Activated T-cell treated with anti-CD3 and anti-CD28 coated beads for 48 hours (primary cell): ENCODE measurements around the gene TDRD12.

Experiments used
- DNase-seq: peaks from one replicate; pipeline ENCODE4 v3.0.0-alpha.2; 2020; ENCODE audit warnings: low read depth

Gene TDRD12

DNA sequence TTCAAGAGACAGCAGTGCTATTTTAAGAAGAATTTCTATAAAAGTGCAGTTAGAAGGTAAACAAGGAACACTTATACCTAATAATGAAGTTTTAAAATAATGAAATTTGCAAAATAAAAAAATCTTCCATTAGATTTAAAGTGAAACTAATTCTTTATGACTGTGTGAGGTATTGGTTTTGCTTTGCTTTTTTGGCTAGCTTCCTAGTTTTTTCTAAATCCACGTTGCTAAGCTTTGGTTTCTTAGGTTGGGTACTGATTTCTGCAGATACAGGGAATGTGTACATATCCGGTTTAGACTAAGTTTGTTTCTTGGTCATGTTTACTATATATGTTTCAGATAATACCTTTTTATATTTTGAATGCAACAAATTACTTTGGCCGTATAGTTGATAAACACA lies 90.2 kb downstream of the TDRD12 start:
- DNase-seq: no peak

DNA sequence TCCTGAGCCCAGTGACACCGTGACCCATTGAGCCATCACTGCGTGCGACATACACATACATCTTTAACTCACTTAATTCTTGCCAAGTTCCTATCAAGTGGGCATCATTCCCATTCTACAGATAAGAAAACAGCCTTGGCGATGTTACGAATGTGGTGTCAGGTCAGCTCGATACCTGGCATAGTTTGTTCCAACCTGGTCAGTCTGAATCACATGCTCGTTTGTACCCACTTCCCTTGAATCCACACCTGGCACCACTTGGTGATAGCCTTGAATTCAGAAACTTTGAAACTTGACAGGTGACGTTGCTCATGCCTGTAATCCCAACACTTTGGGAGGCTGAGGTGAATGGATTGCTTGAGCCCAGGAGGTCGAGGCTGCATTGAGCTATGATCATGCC lies 90.9 kb downstream of the TDRD12 start:
- no peak for DNase-seq

DNA sequence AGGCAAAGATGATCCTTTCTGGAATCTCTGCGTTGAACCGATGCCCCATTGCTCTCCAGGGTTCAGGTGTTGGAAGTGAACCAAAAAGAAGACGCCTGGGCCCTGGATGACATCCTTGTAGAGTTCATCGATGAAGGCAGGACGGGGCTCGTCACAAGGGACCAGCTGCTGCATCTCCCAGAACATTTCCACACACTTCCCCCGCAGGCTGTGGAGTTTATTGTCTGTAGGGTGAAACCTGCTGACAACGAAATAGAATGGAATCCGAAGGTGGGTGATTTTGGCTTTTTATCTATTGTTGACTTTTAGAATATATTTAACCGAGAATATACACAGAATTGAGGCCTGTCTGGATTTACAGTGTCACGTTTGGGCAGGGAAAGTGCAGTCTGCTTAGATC lies 91.6 kb downstream of the TDRD12 start:
- no peak for DNase-seq

DNA sequence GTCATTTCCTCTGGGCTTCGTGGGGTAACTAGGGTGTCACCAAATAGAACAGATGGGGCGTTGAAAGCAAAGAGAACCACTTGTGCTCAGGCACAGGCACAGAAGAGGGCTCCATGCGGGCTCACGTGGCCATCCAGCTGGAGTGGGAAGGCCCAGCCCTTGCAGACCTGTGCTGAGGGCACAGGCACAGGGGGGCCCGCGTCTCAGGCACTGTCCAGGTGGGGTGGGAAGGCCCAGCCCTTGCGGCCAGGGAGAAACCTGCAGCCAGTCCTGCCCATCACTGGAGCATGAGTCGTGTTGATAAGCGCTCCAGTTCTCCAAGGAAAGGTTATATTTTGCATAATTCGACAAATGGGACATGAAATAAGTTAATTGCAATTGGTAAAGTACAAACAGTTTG lies 92.5 kb downstream of the TDRD12 start:
- no peak for DNase-seq

DNA sequence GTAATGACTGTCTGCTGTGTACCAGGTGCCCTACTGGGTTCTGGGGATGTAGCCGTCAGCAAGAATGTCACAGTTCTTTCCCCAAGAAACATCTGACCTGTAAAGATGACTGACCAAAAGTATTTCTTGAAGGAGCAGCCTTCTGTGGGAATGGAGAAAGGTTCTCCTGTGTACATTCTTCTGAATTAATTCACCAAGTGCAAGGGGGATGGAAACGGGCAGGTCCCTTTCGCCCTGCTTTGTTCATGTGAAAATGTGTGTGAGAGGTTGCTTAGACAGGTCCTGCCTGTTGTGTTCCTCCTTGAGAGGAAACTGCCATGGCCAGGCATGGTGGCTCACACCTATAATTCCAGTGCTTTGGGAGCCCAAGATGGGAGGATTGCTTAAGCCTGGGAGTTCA lies 93.0 kb downstream of the TDRD12 start:
- no peak for DNase-seq

DNA sequence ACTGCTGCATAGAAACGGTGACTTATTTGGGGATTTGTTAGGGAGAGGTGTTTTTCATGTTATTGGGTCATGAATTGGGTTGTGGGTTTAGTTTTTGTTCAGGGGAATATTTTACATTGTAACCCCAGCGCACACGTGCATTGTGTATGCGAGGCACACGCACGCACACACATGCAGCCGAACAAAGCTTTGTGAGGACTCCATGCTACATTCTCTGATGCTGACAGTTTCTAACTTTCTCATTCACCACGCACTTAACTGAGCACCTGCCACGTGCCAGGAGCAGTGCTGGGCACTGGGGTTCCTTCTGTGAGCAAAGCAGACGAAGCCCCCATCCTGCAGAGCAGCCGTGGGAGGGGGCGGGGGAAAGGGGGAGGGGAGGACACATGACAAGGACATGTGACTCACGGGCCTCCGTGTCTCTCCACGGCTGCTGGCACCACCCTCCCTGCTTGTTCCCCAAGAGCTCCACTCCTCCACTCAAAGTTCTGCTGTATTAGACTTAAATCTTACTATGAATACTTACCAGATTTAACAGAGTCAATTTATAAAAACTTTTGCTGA lies 94.4 kb downstream of the TDRD12 start:
- no peak for DNase-seq

DNA sequence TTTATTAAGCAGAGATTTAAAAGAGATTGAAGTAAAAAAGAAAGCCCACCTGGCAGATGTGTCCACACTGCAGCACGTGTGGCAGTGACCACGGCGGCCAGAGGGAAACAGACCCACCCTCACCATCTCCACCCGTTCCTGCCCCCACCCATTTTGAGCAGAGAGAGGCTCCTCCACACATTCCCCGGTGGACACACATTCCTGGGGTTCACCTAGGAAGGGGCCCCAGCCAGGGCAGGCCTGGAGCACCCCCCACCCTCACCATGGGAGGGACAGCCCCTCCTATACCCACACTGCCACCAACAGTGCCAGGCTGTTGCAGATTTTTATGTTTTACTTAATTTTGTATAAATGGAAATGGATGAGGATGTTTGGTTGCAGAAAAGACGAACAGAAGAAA lies 95.1 kb downstream of the TDRD12 start:
- no peak for DNase-seq

DNA sequence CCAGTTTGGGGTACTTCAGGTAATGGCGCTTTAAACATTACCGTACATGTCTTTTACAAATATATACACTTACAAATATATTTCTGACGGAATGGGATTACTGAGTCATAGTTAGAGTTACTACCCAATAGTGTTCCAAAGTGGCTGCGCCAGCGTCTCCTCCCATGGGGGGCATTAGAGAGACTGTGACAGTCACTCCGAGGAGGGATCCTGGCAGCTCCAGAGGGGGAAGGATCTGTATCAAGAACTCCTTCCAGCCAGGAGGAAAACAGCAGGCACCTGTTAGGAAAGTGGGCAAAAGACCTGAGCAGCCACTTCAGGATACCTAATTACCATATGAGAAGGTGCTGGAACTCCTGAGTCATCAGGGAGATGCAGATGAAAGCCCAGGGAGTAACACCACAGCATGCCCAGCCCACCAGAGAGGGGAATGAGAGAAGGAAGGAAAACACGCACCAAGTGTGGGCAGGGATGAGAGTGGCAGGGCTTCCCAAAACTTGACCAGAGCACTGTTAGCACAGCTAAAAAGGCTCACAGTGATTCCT lies 97.1 kb downstream of the TDRD12 start:
- DNase-seq: no peak

DNA sequence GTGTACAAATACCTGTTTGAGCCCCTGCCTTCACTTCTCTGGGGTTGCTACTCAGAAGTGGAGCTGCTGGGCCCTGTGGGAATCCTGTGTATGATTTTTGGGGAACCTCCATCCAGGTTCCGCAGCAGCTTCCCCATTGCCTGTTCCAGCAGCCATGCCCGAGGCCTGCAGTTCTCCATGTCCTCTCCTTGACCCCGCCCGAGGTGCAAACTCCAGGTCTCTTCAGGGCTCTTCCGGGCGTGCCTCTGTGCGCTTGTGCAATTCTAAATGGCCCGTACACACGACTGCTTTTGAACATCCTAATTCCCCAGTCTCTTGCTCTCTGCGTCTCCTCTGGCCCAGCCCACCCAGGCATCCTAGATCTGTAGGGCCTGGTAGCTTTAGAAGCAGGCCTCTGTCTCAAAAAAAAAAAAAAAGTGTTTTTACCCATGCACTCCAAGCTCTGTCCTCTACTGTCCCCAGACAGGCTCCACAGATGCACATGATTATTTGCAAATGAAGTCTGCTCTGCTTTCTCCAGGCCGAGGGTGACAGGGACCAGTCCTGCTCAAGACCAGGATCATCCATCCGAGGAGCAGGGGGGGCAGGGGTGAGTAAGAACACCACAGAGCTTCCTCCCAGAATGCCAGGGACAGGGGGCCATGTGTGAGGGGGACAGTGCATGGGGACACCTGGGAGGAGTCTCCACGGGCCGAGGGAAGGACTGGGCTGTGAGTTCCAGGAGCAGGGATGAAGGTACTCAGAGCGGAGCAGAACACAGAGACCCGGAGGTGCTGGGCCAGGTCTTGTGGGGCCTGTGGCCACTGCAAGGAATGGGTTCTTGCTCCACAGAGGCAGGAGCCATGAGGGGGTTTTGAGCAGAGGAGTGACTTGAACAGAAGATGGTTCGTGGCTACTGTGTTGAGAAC lies 98.3 kb downstream of the TDRD12 start:
- DNase-seq: no peak

DNA sequence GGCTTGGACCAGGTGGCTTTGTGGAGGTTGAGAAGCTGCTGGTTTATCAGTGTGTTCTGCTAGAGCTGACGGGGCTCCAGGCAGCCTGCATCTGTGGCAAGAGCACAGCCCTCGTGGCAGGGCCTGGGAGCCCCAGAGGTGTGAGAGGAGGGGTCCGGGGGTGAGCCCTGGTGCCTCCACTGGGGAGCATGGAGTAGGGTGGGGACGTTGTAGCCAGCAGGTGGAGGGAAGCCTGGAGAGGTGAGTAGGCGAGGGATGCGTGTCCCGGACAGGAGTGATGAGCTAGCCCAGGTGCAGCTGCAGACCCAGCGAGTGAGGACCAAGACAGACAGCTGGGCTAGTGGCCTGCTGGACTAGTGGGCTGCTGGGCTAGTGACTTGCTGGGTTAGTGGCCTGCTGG lies 99.0 kb downstream of the TDRD12 start:
- no peak for DNase-seq

DNA sequence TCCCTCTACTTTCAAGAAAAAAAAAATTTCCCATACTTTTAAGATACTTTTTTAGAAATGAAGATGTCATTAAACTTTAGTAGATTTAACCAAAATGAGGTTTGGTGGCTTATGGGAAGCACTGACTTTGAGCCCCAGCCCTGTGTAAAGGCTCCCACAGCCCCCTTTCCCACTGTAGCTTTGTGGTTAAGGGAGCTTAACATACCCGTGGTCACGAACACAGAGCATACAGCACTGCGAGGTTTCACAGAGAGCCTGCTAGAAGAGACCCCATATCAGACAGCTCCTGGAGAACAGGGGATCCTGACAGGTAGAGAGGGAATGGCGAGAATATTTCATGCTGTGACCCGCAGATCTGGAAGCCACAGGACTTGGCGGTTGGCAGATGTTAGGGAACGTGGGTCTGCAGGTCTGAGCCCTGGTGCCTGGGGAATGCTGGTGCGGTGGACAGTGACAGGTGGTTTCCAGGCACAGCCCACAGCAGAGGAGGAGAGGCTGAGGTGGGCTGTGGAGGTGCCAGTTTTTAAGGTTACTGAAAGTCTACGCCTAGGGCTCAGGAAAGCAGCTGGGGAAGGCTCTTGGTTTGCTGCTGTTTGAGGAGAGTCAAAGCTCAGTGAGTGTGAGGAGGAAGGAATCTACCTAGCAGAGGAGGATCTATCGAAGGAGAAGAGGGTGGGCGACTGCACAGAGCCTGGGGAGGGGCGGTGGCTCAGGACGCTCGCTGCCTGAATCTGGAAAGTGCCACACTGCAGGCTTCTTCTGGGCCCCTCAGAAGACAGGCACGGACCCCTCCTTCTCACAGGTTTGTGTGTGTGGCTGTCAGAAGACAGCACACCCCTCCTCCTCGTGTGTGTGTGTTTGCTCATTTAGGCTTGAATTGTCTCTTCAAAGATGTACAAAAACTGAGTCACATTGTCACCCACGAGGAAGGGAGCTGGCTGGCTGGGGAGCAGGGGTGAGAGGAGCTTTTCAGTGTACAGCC lies 100.1 kb downstream of the TDRD12 start:
- DNase-seq: no peak

DNA sequence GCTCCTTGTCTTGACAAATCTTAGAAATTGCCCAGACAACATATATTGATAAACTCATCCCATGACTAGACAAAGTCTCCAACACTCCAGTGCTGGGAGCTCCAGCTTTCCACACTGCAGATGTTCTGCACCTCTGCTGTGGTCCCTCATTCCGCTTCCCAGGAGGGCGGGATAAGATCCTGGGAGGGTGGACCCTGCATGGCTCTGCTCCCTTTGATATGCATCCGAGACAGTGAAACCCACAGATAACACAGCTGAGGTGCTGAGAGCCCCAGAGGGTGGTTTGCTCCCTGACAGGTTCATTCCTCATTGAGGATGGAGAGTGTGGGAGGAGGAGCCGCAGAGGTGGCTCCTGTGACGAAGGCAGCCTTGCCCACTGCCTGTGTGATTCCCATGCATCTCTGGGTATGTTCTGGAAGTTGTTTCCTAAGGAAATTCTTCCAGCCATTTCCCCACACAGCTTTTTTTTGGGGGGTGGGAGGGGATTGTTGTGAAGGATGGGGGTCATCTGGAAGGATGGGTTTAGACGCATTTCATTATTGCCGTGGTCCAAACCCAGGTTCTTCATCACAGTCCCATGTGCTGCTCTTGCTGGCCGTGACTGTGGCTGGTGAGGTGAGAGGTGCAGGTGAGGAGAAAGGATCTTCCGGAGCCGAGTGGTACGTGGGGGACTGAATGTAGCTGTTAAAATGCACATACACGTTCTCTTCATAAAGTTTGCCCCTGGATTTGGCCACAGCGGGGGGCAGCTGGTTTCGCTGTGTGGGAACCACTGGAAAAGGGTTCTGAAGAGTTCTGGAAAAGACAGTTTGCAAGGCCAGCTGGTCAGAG lies 103.6 kb downstream of the TDRD12 start:
- no peak for DNase-seq

DNA sequence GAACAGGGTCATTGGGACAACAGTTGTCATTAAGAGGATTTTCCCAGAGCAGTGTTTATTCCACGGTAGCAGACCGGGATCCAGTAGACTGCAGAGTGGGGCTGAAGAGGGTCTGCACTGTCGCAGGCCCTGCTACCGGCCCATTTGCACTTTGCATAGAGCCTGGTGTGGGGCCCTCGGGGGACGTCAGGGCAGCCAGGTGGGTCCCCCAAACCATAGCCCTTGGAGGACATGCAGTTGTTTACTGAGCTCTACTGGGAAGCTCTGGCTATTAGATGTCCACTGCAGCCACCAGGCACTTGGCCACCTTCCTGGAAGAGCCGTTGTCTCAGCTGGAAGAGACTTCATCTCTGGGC lies 104.2 kb downstream of the TDRD12 start:
- no peak for DNase-seq

DNA sequence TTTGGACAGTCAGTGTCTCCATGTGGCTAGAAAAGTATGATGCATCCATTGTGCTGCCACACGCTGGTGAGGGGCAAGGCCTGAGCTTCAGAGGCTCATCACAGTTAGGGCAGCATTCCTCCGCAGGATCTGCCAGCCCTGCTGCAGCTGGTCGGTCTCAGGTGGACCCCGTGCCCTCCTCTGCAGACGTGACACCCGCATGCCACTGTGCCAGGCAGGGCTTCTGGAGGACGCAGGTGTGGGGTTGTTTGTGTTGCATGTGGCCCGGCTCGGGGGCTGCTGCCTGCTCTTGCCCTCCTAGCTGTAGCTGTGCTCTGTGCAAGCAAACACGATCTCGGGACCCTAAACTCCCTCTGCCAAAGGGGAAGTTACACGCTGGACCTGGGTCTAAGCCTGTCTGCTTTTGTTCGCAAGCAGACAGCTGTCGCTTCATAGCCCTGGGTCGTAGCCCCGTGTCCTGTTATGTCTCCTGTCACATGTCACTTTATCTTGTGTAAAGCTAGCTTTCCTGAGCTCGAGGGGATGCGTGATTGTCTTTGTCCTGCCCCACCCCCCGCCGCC lies 104.7 kb downstream of the TDRD12 start:
- no peak for DNase-seq

DNA sequence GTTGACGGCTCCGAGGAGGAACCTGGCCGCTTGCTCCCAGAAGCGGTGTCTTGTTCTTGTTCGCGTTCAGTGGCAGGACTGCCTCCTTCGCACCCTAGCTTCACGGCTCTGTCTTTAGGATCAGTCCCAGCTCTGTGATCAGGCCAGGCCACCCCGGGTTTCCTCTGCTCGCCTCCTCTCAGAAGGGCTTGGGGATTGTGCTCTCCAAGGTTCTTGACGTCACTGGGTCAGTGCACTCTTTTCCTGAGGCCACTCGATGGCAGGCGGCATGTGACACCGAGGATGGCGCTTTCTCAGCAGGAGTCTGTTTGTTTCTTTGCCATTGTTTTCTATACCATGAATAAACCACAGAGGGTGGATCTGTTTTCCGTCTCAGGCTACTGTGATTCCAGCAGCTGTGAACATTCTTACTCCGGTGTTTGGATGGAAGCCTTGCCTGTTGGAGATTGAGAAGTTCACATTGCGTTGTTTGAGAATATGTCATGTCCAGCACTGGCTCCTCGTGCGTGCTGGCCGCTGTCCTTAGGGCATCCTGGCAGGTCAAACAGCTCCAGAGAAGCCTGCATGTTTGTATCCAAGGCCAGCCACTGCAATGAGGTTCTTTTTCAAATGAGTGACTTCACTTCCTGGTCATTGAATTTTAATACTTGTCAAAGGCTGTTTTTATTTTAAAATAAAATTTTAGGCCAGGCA lies 105.5 kb downstream of the TDRD12 start:
- no peak for DNase-seq

DNA sequence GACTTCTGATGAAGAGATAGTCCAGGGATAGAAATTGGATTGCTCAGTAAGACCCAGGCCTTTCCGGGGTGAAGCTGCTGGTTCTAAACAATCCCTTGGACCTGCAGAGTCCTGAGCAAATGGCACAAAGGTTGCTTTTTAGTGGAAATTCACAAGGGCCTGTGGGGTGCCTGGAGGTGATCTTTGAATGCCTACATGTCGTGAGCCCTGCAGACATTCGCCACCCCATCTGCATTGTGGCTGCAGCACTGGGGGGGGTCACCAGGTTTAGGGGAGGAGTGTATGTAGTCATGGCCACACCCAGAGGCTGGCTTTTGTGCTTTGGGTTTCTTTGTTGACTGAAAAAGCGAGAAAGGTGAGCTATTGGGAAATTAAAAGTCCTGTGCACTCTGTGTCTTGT lies 108.6 kb downstream of the TDRD12 start:
- DNase-seq: no peak

DNA sequence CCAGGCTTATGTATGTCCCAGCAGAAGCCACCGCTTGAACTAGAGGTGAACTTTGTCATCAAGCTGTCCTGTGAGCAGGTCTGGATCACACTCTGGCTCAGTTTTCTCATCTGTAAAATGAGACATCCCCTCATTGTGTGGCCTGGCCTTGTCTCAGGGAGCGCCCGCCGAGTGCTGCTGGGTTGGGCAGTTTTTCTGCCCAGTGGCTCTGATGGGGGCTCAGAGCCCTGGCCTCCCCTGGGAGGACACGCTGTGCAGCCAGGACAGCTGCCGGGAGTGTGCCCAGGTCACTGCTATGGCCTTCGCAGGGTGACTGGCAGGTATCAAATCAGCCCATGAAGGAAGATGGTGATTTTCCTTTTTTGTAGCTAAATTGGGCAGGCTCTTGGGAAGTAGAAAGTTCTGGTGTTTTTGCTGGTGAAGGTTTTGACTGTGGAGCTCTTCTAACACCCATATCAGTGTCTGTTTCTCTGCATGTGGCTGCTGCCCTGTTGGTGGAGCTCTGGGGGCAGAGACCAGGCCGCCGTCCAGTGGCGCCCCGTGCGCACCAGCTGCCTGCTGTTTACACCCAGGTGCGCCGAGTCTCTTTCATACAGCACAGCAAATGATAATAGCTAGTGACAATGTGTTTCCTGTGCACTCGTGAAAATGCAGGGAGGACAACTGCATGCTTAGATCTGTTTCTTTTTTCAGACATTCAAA lies 109.2 kb downstream of the TDRD12 start:
- DNase-seq: no peak

DNA sequence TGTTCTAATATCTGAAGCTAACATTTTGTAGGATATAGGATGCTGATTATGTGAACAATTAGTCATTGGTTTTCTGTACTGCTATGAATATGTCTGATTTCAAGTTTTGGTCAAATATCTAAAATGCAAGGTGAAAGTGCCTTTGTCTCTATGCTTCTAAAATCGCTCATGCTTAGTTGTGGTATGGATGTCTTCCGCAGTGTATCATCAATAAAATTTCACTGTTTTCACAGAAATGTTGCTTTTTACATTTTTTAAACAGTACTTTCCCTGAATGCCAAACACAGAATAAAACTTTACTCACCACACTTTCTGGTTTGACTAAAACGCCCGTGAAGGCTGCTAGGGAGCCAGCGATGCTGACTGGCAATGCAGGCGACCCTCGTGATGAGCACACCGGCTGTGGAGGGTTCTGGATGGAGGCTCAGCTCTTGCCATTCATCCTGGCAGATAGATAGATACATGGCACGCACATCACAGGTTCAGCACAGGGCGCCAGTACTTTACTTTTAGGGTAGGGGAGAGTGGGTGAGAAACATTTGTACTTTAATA lies 109.9 kb downstream of the TDRD12 start:
- DNase-seq: peak; percentile 3

DNA sequence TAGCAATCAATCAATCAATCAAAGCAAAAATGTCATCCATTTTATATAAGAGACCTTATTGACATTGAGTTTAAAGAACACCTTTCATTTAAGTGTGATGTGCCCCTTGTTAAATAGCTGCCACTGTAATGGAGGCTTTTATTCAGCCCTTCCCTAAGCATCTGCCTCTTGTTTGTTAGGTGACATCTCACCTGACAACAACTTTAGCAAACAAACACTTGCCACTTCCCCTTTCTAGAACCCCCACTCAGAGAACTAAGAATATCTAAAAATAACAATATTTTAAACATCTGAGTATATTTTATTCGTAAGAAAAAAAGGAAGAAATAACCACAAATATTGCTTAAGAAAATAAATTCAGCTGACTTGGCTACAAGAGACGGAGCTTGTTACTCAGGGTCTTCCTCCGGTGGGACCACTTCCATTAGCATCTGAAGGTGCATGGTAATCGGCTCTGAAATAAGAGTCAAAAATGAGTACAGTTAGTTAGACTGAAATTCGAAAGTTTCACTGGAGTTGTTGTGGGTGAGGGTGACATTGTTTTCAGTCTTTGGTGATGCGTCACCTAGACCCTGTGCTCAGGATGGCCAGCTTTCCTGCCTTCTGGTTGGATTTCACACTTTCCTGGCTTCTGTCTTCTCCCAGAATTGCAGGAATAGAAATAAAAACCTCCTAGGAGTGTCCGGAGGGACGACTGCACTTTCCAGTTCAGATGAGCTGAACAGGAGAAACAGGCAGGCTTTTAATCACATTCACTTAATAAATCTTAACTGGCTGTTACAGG lies 110.9 kb downstream of the TDRD12 start:
- no peak for DNase-seq
